ENCODE measurements around the gene FAM13B. TPM values are rescaled to one million over a fixed set of nuclear protein-coding genes. Genes with fewer than 3 reads are reported as not detected.

FAM13B gene
- total and polyA plus RNA-seq, 11 donors: 6.8 to 42.0 (median 25.3) TPM

GRCh38 chr5:137899493-137899892 is 133.4 kb downstream of the FAM13B start:
- Histone ChIP-seq H3K27ac (no peak overlapping the region), H3K4me1 (peaks cover 0 to 13% (median 2%) of the 10 kb centered on the region in 12 donors), H3K9me3 (no peaks in the 10 kb centered on the region), H3K36me3 (no peaks in the 10 kb centered on the region), H3K4me3 (no peak overlapping the region), H3K27me3 (no peaks in the 10 kb centered on the region)
- no peak for ATAC-seq
- TF ChIP-seq POLR2A (IDR thresholded peaks at IDR 0.05): no peak
- TF ChIP-seq CTCF (IDR thresholded peaks at IDR 0.05): no peak
- intact Hi-C loops (cut with DNase I): no loop called here
- 91 to 95% (median 93%) methylated on average over 3 of the region's 3 CpGs for WGBS, 4 donors
- DNase-seq: no peak

GRCh38 chr5:137896560-137896959 is 136.3 kb downstream of the FAM13B start:
- no peaks in the 10 kb centered on the region for H3K9me3 ChIP-seq
- ATAC-seq: no peak
- whole genome bisulfite sequencing, 4 donors: 89 to 96% (median 91%) methylated on average over 3 of the region's 3 CpGs
- no peaks in the 10 kb centered on the region for H3K27me3 ChIP-seq
- no peak overlapping the region for H3K27ac ChIP-seq
- H3K36me3 ChIP-seq: no peaks in the 10 kb centered on the region
- no peak for DNase-seq
- intact Hi-C loops (cut with DNase I): no loop called here
- TF ChIP-seq POLR2A (IDR thresholded peaks at IDR 0.05) (no peak), CTCF (IDR thresholded peaks at IDR 0.05) (no peak)
- peaks cover 0 to 19% (median 1%) of the 10 kb centered on the region in 12 donors for H3K4me1 ChIP-seq
- no peak overlapping the region for H3K4me3 ChIP-seq

- no peaks in the 10 kb centered on the region for H3K27me3 ChIP-seq
- no peak for DNase-seq
- intact Hi-C loops (cut with DNase I): no loop called here
- TF ChIP-seq POLR2A (IDR thresholded peaks at IDR 0.05) (no peak), CTCF (IDR thresholded peaks at IDR 0.05) (no peak)
- no peaks in the 10 kb centered on the region for H3K9me3 ChIP-seq
- H3K36me3 ChIP-seq: no peaks in the 10 kb centered on the region
- H3K4me1 ChIP-seq: peaks cover 0 to 13% (median 0%) of the 10 kb centered on the region in 12 donors
- no peak overlapping the region for H3K27ac ChIP-seq
- peak in 1 of 4 donors; percentile 27 for ATAC-seq
- H3K4me3 ChIP-seq: no peak overlapping the region
Measured at GRCh38 chr5:137894586-137894985, 138.3 kb downstream of the FAM13B start.

- peak overlapping the region in 1 of 12 donors; percentile 41 for H3K27ac ChIP-seq
- no peaks in the 10 kb centered on the region for H3K9me3 ChIP-seq
- ATAC-seq (no peak), DNase-seq (no peak)
- peaks cover 0 to 31% (median 9%) of the 10 kb centered on the region in 12 donors for H3K4me1 ChIP-seq
- intact Hi-C loops (cut with DNase I): no loop called here
- H3K27me3 ChIP-seq: no peaks in the 10 kb centered on the region
- H3K36me3 ChIP-seq: no peaks in the 10 kb centered on the region
- TF ChIP-seq POLR2A (IDR thresholded peaks at IDR 0.05) (no peak), CTCF (IDR thresholded peaks at IDR 0.05) (peak in 4 of 12 donors; percentile 10 to 50 (median 38))
- WGBS, 4 donors: 89 to 96% (median 91%) methylated on average over 3 of the region's 3 CpGs
- no peak overlapping the region for H3K4me3 ChIP-seq
Measured at GRCh38 chr5:137891849-137892248, 141.0 kb downstream of the FAM13B start.
